Gastroesophageal sphincter (tissue), 4 donors: ENCODE data around the gene PAXIP1. TPM values are rescaled to one million over a fixed set of nuclear protein-coding genes. Genes with fewer than 3 reads are reported as not detected.

Experiments
- ATAC-seq: fragments of 150-250 bp; one replicate; pipeline ENCODE4 v1.9.1; 2016; ENCODE audit warnings: mild to moderate bottlenecking, moderate library complexity
- H3K27ac ChIP-seq, 4 donors: fragments of 200-600 bp; sonication (generic) in 3 of 4; 1 replicate in 3 of 4; 2 replicates in 1 of 4; pipeline ENCODE4 v1.5.1; 2016 to 2019
- H3K27me3 ChIP-seq: fragments of 200-600 bp; sonication (generic); one replicate; pipeline ENCODE4 v1.5.1; 2019
- H3K36me3 ChIP-seq, 2 donors: fragments of 200-600 bp; sonication (generic); one replicate each; pipeline ENCODE4 v1.5.1; 2019; ENCODE audit warnings: control low read depth in 1 of 2
- H3K4me1 ChIP-seq, 3 donors: fragments of 200-600 bp; sonication (generic); 1 replicate in 2 of 3; 2 replicates in 1 of 3; pipeline ENCODE4 v1.5.1; 2016 to 2019; ENCODE audit warnings: control low read depth in 2 of 3
- H3K4me3 ChIP-seq, 2 donors: fragments of 200-600 bp; sonication (generic); one replicate each; pipeline ENCODE4 v1.5.1; 2019; ENCODE audit warnings: mild to moderate bottlenecking in 1 of 2, moderate library complexity in 1 of 2
- H3K9me3 ChIP-seq, 3 donors: fragments of 200-600 bp; sonication (generic); one replicate each; pipeline ENCODE4 v1.5.1; 2017 to 2019; ENCODE audit warnings: control low read depth in 2 of 3
- CTCF ChIP-seq, 4 experiments: fragments of 200-600 bp in 2 of 4; fragments of 450-650 bp in 2 of 4; sonication (generic) in 1 of 4; IDR thresholded peaks; one replicate each; pipeline ENCODE4 v1.5.1; 2017 to 2019; ENCODE audit warnings: antibody characterized with exemption in 4 of 4, mild to moderate bottlenecking in 2 of 4, moderate library complexity in 2 of 4
- EP300 ChIP-seq: sonication (generic); formaldehyde crosslinking; IDR thresholded peaks from one replicate; pipeline ENCODE4 v1.6.1; 2017; ENCODE audit warnings: antibody characterized with exemption, mild to moderate bottlenecking
- POLR2A ChIP-seq, 2 donors: fragments of 450-650 bp; IDR thresholded peaks; one replicate each; pipeline ENCODE4 v1.6.1; 2017; ENCODE audit warnings: antibody characterized with exemption in 2 of 2, mild to moderate bottlenecking in 2 of 2, moderate library complexity in 1 of 2
- POLR2AphosphoS5 ChIP-seq: sonication (generic); formaldehyde crosslinking; IDR thresholded peaks from one replicate; pipeline ENCODE4 v1.6.1; 2017; ENCODE audit warnings: antibody characterized with exemption
- WGBS, 2 donors: methylation state at CpG; one replicate each; pipeline ENCODE4 v1.1.5; 2018; ENCODE audit warnings: low coverage in 1 of 2; 5-methylcytosine and 5-hydroxymethylcytosine counted together
- total RNA-seq, 4 donors: library from RNA; depleted of rRNA; stranded (reverse); fragments of >200 nt; gene quantifications; one replicate each; pipeline ENCODE4 v1.1.0, GENCODE V29; 2016

Gene PAXIP1
- total RNA-seq, 4 donors from 2014 or later, result 8.1 to 14.3 (median 10.6) TPM

GRCh38 chr7:155032978-155033377 is 30.1 kb upstream of the PAXIP1 start:
- Histone ChIP-seq H3K4me1 (no peaks in the 10 kb centered on the region), H3K27ac (no peak overlapping the region), H3K9me3 (peaks cover 0 to 3% (median 0%) of the 10 kb centered on the region in 3 donors), H3K36me3 (no peaks in the 10 kb centered on the region), H3K27me3 (peaks cover 7% of the 10 kb centered on the region), H3K4me3 (no peak overlapping the region)
- 67 to 73% methylated on average over 5 to 6 of the region's 6 CpGs for WGBS, 2 donors
- no peak for ATAC-seq
- TF ChIP-seq POLR2A (IDR thresholded peaks at IDR 0.05) (no peak), CTCF (IDR thresholded peaks at IDR 0.05) (no peak), EP300 (no peak)

- 75% methylated on average over 1 of the region's 1 CpG; no CpG with 5 or more reads in 1 of the 2 donors for WGBS, 2 donors
- ATAC-seq, result no peak
- H3K27me3 ChIP-seq, result no peaks in the 10 kb centered on the region
- H3K4me1 ChIP-seq, result no peaks in the 10 kb centered on the region
- no peak overlapping the region for H3K27ac ChIP-seq
- no peak for TF ChIP-seq POLR2A (IDR thresholded peaks at IDR 0.05)
- TF ChIP-seq CTCF (IDR thresholded peaks at IDR 0.05), result no peak
- no peak for TF ChIP-seq EP300
- TF ChIP-seq POLR2AphosphoS5, result no peak
- no peak overlapping the region for H3K4me3 ChIP-seq
- no peaks in the 10 kb centered on the region for H3K36me3 ChIP-seq
- H3K9me3 ChIP-seq, result peaks cover 0 to 3% (median 0%) of the 10 kb centered on the region in 3 donors
These were observed 25.0 kb upstream of the PAXIP1 start for GRCh38 chr7:155027879-155028278.

GRCh38 chr7:155021699-155022145 is 18.8 kb upstream of the PAXIP1 start:
- TF ChIP-seq POLR2AphosphoS5 (no peak), CTCF (IDR thresholded peaks at IDR 0.05) (no peak), POLR2A (IDR thresholded peaks at IDR 0.05) (no peak), EP300 (no peak)
- Histone ChIP-seq H3K9me3 (no peaks in the 10 kb centered on the region), H3K4me3 (no peak overlapping the region), H3K4me1 (no peaks in the 10 kb centered on the region), H3K36me3 (no peaks in the 10 kb centered on the region), H3K27ac (no peak overlapping the region), H3K27me3 (no peaks in the 10 kb centered on the region)
- 76% methylated on average over 7 of the region's 7 CpGs; no CpG with 5 or more reads in 1 of the 2 donors for WGBS, 2 donors
- ATAC-seq, result no peak

GRCh38 chr7:155020996-155021395 is 18.1 kb upstream of the PAXIP1 start:
- Histone ChIP-seq H3K36me3 (no peaks in the 10 kb centered on the region), H3K4me1 (no peaks in the 10 kb centered on the region), H3K27me3 (no peaks in the 10 kb centered on the region), H3K4me3 (no peak overlapping the region), H3K9me3 (no peaks in the 10 kb centered on the region), H3K27ac (no peak overlapping the region)
- no peak for ATAC-seq
- TF ChIP-seq POLR2AphosphoS5 (no peak), CTCF (IDR thresholded peaks at IDR 0.05) (no peak), EP300 (no peak), POLR2A (IDR thresholded peaks at IDR 0.05) (no peak)
- 34 to 55% methylated on average over 3 of the region's 5 CpGs for WGBS, 2 donors

- TF ChIP-seq EP300 (no peak), POLR2AphosphoS5 (no peak), CTCF (IDR thresholded peaks at IDR 0.05) (no peak), POLR2A (IDR thresholded peaks at IDR 0.05) (no peak)
- no peaks in the 10 kb centered on the region for H3K4me1 ChIP-seq
- WGBS, 2 donors, result 65 to 84% methylated on average over 4 of the region's 4 CpGs
- no peaks in the 10 kb centered on the region for H3K27me3 ChIP-seq
- H3K9me3 ChIP-seq, result no peaks in the 10 kb centered on the region
- no peak overlapping the region for H3K4me3 ChIP-seq
- H3K27ac ChIP-seq, result no peak overlapping the region
- ATAC-seq, result no peak
- no peaks in the 10 kb centered on the region for H3K36me3 ChIP-seq
These were observed 14.9 kb upstream of the PAXIP1 start for GRCh38 chr7:155017834-155018233.
